GDM1 (cell line): ENCODE results near the gene HNRNPF.
"Not testable (repeated sequence)": the region's sequence is repeated elsewhere in the genome, so short reads cannot be mapped to it uniquely, and the experiment has no call there.

Experiments used
- DNase-seq: peaks from one replicate; lab custom pipeline; 2025; lab: John Stamatoyannopoulos, UW

Gene HNRNPF, protein sequence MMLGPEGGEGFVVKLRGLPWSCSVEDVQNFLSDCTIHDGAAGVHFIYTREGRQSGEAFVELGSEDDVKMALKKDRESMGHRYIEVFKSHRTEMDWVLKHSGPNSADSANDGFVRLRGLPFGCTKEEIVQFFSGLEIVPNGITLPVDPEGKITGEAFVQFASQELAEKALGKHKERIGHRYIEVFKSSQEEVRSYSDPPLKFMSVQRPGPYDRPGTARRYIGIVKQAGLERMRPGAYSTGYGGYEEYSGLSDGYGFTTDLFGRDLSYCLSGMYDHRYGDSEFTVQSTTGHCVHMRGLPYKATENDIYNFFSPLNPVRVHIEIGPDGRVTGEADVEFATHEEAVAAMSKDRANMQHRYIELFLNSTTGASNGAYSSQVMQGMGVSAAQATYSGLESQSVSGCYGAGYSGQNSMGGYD

DNA sequence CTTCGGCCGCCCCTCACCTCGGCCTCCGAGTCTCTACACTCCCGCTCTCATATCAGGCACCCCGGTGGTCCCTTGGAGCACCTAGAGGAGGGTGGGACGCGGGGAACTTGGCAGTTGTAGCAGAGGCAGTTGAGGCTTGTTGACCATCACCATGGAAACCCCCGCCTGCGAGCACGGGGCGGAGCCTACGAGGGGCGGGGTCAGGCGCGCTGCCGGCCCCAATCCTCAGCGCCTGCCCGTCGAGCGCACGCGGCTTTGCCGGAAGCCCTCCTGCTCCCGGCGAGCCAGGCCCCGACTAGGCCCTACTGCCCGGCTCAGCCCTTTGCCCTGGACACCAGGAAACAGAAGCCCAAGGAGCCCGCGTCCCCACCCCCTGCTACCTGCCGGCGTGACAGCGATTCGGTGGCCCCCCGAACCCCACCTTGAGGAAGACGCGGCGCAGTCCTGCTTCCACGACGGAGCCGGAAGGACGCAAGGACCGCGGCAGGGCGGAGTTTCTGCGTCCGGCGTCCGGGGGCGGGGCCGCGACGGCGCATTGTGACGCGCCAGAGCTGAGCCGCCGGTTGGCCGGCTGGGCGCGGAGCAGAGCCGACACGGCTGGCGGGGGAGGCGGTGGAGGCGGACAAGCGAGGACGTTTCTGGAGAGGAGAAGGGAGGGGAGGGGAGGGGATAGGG, at the start of gene HNRNPF:
Gene HNRNPF, minus strand, starts transcription at position 477 of the 675 bp plus-strand sequence. CDS start 21,302 bp downstream, outside the sequence.
- DNase-seq: peak; percentile 94

DNA sequence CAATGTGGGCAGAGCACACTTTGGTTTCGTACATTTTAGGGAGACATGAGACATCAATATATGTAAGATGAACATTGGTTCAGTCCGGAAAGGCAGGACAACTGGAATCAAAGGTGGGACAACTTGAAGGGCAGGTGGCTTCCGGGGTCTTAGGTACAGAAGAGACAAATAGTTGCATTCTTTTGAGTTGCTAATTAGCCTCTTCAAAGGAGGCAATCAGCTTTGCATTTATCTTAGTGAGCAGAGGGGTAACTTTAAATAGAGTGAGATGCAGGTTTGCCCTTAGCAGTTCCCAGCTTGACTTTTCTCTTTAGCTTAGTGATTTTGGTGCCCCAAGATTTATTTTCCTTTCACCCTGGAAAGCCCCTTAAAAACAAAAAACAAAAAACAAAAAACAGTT, 49.2 kb upstream of the HNRNPF start:
- no peak for DNase-seq

DNA sequence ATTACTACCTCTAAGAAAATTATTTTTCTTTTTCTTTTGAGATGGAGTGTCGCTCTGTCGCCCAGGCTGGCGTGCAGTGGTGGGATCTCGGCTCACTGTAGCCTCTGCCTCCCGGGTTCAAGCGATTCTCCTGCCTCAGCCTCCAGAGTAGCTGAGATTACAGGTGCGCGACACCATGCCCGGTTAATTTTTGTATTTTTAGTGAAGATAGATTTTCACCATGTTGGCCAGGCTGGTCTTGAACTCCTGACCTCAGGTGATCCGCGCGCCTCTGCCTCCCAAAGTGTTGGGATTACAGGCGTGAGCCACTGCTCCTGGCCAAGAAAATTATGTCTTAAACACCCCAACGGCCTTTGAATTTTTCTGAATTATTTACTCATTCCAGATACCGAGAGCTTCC, 47.6 kb upstream of the HNRNPF start:
- not testable (repeated sequence) for DNase-seq

DNA sequence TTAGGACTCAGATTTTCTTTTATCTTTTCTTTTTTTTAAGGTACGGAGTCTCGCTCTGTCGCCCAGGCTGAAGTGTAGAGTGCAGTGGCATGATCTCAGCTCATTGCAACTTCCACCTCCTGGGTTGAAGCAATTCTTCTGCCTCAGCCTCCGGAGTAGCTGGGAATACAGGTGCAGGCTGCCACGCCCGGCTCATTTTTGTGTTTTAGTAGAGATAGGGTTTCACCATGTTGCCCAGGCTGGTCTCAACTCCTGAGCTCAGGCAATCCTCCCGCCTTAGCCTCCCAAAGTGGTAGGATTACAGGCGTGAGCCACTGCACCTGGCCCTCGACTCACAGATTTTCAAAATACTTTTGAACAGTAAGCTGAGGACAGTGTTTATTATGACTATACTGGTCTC, 45.0 kb upstream of the HNRNPF start:
- not testable (repeated sequence) for DNase-seq

DNA sequence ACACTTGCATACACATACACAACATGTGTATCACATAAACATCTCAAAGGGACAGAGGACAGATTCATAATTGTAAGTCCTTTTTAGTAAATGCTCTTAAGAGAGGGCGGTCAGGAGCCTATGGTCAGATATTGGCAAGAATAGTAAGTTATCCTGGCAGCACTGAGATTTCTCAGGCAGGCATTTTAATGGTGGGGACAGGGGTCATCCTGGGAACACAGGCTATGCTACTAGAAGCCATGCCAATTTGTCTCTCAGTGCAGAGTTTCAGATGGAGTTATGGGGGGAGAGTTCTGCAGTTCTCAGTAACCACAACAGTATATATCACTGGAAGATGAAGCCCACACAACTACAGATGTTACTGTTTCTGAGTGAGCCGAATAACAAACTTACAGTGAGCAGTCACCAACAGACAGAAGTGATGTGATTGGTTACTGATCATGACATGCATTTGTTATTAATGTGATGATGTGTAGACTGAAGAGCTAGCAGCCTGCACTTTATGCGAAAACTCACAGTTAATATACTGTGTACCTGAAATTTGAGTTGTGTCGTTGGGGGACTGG, 44.4 kb upstream of the HNRNPF start:
- DNase-seq: no peak

DNA sequence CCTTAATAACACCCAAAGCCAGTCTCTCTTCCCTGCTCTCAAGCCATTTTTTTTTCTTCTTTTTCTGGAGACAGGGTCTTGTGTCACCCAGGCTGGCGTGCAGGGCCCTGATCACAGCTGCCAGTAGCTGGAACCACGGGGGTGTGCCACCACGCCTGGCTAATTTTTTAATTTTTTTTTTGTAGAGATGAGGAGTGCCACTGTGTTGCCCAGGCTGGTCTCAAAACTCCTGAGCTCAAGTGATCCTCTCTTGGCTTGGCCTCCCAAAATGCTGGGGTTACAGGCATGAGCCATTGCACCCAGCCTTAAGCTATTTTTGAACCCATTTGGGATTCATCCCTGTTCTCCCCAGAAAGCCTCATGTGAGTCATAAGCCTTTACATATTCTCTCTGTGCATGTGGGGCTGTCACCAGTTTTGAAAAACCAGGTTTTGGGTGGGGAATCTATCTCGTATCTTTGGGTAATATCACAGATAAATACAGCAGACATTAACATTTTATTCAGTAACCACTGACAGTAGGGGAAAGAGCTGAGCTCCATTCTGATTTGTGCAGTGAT, 43.4 kb upstream of the HNRNPF start:
- DNase-seq: no peak

DNA sequence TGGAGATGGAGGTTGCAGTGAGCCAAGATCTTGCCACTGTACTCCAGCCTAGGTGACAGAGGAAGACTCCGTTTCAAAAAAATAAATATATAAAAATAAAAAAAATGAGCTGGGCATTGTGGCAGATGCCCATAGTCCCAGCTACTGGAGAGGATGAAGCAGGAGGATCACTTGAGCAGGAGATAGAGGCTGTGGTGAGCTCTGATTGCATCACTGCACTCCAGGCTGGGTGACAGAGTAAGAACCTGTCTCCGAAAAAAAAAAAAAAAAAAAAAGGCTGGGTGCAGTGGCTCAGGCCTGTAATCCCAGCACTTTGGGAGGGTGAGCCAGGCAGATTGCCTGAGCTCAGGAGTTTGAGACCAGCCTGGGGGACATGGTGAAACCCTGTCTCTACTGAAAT, 39.8 kb upstream of the HNRNPF start:
- DNase-seq: no peak

DNA sequence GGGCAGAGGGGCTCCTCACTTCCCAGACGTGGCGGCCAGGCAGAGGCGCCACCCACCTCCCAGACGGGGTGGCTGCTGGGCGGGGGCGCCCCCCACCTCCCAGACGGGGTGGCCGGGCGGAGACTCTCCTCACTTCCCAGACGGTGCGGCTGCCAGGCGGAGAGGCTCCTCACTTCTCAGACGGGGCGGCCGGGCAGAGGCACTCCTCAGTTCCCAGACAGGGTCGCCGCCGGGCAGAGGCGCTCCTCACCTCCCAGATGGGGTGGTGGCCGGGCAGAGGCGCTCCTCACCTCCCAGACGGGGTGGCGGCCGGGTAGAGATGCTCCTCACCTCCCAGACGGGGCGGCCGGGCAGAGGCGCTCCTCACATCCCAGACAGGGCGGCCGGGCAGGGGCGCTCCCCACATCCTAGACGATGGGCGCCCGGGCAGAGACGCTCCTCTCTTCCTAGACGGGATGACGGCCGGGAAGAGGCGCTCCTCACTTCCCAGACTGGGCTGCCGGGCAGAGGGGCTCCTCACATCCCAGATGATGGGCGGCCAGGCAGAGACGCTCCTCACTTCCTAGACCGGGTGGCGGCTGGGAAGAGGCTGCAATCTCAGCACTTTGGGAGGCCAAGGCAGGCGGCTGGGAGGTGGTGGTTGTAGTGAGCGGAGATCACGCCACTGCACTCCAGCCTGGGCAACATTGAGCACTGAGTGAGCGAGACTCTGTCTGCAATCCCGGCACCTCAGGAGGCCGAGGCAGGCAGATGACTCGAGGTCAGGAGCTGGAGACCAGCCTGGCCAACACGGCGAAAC, 37.4 kb upstream of the HNRNPF start:
- DNase-seq: not testable (repeated sequence)

DNA sequence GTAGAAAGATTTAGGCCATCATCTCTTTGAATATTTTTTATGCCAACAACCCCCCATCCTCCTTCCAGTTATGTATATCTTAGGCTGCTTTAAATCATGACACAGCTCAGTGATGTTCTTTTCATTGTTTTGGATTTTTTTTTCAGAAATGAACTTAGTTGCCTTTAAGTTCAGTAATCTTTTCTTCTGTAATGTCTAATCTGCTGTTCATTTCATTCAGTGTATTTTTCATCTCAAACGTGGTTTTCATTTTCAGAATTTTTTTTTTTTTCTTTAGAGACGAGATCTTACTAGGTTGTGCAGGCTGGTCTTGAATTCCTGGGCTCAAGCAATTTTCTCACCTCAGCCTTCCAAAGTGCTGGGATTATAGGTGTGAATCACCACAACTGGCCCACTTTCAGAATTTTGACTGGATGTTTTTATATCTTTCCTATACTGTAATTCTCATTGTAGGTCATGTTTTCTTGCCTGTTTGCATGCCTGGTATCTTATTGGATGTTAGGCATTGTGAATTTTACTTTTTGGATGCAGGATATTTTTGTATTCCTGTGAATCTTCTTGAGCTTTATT, 36.0 kb upstream of the HNRNPF start:
- DNase-seq: no peak

DNA sequence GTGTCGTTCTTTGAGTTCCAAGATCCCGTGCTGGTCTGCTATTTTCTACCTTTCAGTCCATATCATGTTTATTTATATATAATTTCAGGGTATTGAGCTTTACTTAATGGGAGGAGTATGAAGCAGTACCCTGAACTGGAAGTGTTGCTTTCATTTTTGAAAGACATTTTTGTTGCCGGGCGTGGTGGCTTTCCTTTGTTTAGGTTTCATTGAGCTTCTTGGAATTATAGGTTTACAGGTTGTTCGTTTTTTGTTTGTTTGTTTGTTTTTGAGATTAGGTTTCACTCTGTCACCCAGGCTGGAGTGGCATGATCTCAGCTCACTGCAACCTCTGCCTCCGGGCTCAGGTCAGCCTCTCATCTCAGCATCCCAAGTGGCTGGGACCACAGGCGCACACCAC, 35.3 kb upstream of the HNRNPF start:
- DNase-seq: no peak

DNA sequence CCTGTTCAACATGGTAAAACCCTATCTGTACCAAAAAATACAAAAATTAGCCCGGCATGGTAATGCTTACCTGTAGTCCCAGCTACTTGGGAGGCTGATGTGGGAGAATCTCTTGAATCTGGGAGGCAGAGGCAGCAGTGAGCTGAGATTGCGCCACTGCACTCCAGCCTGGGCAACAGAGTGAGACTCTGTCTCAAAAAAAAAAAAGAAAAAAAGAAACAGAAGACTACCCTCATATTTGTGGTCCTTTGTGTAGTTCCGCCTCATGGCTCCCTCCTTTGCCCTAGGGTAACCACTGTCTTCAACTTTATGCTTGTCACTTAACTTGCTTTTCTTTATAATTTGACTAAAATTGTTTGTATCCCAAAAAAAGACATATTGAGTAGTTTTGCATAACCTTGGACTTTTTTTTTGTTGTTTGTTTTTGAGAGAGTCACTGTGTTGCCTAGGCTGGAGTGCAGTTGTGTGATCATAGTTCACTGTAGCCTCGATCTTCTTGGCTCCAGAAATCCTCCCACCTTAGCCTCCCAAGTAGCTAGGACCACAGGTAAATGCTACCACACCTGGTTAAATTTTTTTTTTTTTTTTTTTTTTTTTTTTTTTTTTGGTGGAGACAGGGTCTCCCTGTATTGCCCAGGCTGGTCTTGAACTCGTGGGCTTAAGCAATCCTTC, 31.6 kb upstream of the HNRNPF start:
- no peak for DNase-seq

DNA sequence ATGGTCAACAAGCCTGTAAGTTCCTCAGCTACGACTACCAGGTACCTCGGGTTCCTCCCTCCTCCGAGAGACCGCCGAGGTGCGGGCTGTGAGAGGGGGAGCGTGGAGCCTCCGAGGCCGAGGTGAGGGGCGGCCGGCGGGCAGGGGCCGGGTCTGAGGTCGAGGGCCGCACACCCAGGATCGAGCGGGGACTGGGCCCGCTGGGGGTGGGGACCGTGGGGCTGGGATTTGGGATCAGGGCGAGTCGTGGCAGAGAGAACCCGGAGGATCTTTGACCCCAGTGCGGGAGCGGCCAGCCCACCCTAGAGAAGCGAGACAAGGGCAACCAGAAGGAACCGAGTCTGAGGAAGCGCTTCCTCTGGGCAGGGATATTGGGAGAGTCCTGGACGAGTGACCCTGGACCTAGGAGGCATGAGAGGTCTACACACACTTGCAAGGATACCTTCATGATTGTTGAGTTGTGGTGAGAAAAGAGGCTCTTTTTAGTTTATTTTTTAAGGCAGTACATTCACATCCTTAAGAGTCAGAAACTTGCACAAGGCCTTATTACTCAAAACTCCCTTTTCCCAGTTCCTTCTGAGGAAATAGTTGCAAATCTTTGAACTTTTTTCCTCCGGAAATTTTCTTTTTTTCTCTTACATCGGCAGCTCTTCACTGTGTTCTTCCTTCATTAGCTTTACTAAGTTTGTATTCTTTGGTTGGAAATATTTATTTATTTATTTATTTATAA, 28.3 kb upstream of the HNRNPF start:
- DNase-seq: no peak

DNA sequence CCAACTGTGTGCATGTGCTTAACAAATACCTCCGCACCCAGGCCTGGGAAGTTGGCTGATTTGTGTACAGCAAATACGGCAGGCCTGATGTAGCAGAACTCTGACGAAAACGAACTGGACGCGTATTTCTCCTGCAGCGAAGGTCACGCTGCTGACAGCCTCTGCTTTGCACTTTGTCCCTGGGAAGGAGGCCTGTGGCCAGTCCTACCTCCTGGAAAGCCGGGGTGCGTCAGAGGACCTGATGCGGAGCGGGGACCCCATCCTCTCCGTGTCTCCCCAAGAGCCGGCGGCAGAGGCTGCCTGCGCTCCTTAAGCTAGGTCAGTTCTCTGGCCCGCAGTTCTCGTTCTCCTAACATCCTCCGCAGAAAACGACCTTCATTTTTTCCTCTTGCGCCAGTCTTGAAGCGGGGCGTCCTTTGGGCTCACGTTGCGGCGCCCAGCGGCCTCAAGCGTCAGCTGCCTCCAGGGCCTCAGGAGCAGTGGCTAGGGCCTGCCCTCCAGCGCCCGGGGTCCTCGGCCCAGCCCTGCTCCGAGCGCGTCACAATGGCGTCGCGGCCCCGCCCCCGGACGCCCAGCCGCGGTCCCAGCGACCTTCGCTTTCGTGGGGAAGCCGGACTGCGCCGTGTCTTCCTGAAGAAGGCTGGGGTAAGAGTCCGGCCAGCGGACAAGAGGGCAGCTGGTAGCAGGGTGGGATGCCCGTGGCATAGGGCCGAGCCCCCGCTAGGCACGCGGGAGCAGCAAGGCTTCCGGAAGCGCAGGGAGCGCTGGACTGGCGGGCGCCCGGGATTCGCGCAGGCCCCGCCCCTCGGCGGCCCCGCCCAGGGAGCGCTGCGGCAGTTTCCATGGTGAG, 27.5 kb upstream of the HNRNPF start, which contains the start of gene ZNF487:
Gene ZNF487, plus strand, starts transcription at position 821 of the 850 bp plus-strand sequence. CDS start 38,703 bp downstream, outside the sequence.
- peak; percentile 82 for DNase-seq

DNA sequence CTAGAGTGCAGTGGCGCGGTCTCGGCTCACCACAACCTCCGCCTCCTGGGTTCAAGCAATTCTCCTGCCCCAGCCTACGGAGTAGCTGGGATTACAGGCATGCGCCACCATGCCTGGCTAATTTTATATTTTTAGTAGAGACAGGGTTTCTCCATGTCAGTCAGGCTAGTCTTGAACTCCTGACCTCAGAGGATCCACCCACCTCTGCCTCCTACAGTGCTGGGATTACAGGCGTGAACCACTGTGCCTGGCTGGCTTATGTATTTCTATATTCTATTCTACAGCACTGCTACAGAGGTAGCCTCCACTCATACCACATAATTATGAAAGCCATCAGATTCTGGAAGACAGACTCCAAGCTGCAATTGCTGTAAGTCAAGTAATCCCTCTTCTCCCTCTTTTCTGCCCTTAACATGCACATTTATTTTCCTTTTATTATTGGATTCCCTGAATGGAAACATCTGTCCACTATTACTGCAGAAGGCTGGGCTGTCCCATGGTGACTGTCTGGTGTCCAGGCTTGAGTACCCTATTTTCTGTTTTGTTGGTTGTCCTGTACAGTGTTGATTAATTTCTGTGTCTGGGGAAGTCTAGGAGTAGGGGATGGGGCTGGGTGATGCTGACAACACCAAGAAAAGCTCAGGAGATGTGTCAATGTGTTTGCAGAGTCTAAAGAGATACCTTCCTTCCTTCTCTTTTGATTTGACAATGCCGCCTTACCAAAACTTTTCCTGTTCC, 22.1 kb upstream of the HNRNPF start:
- DNase-seq: no peak

DNA sequence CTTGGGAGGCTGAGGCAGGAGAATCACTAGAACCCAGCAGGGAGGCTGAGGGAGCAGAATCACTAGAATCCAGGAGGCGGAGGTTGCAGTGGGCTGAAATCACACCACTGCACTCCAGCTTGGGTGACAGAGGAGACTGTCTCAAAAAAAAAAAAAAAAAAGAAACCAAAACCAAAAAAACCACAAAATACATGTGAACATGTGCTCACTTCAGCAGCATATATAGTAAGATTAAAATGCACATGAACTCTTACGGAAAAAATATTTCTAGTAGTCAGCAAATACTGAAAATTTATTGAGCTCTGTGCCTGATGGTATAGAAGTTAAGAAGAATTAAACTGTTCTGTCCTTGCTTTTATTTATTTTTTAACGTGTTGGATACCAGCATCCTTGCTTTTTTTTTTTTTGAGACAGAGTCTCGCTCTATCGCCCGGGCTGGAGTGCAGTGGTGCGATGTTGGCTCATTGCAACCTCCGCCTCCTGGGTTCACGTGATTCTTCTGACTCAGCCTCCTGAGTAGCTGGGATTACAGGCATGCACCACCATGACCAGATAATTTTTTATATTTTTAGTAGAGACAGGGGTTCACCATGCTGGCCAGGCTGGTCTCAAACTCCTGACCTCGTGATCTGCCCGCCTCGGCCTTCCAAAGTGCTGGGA, 18.3 kb upstream of the HNRNPF start:
- no peak for DNase-seq

DNA sequence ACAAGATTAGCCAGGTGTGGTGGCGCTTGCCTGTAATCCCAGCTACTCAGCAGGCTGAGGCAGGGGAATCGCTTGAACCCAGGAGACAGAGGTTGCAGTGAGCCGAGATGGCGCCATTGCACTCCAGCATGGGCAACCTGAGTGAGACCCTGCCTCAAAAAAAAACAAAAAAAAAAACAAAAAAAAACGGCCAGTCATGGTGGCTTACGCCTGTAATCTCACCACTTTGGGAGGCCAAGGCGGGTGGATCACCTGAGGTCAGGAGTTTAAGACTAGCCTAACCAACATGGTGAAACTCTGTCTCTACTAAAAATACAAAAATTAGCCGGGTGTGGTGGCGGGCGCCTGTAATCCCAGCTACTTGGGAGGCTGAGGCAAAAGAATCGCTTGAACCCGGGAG, 17.5 kb upstream of the HNRNPF start:
- DNase-seq: not testable (repeated sequence)

DNA sequence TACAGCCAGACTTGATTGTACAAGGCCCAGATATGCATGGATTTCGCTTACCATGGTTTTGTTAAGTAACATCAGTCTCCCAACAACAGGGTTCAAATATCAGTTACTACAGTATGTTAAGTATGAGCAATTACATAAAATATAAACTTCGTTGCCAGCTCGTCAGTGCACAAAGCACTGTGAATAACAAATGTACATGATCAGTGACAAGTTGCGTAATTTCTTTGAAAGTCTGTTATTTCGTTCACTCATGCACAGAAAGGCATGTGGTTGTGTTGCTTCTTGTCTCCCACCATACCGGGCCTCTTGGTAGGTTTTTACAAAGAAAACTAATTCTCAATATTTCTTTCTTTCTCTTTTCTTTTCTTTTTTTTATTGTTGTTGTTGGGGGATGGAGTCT, 15.4 kb upstream of the HNRNPF start:
- no peak for DNase-seq

DNA sequence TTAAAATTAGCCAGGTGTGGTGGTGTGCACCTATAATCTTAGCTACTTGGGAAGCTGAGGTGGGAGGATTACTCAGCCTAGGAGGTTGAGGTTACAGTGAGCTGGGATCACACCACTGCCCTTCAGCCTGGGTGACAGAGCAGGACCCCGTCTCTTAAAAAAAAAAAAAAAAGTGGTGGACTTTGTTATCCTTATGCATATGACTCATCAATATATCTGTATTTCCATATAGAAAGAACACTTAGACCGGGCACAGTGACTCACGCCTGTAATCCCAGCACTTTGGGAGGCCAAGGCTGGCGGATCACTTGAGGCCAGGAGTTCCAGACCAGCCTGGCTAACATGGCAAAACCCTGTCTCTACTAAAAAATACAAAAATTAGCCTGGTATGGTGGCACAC, 13.0 kb upstream of the HNRNPF start:
- DNase-seq: not testable (repeated sequence)
